GM23338 (cell line): ENCODE data around the gene DLST. TPM values are rescaled to one million over a fixed set of nuclear protein-coding genes. Genes with fewer than 3 reads are reported as not detected.

ENCODE experiments used
- ATAC-seq: fragments of 200-7000 bp; cut with Tn5 transposase; 3 replicates; pipeline ENCODE4 v1.9.1; 2020
- DNase-seq: peaks from one replicate; pipeline ENCODE4 v3.0.0-alpha.2; 2015; ENCODE audit warnings: low spot score
- H2AFZ ChIP-seq: fragments of 200-600 bp; sonication (generic); 2 replicates; pipeline ENCODE4 v1.8.0; 2016; ENCODE audit warnings: antibody characterized with exemption, mild to moderate bottlenecking, moderate library complexity
- H3F3A ChIP-seq: fragments of 200-600 bp; sonication (generic); replicated peaks from 2 replicates; pipeline ENCODE4 v1.8.0; 2017; ENCODE audit warnings: antibody characterized with exemption, mixed run types, low read depth
- H3K27ac ChIP-seq: fragments of 200-600 bp; sonication (generic); 2 replicates; pipeline ENCODE4 v1.6.1; 2016; ENCODE audit warnings: low read depth
- H3K27me3 ChIP-seq: fragments of 200-600 bp; sonication (generic); 2 replicates; pipeline ENCODE4 v1.8.0; 2016; ENCODE audit warnings: mild to moderate bottlenecking, mixed run types, moderate library complexity; ENCODE audit not compliant: insufficient read depth
- H3K36me3 ChIP-seq: fragments of 200-600 bp; sonication (generic); 2 replicates; pipeline ENCODE4 v1.8.0; 2016; ENCODE audit warnings: mild to moderate bottlenecking; ENCODE audit not compliant: insufficient read depth
- H3K4me1 ChIP-seq: fragments of 200-600 bp; sonication (generic); 2 replicates; pipeline ENCODE4 v1.8.0; 2016; ENCODE audit warnings: mild to moderate bottlenecking, moderate library complexity; ENCODE audit not compliant: insufficient read depth
- H3K4me2 ChIP-seq: fragments of 200-600 bp; sonication (generic); 2 replicates; pipeline ENCODE4 v1.7.1; 2017; ENCODE audit warnings: mixed run types
- H3K4me3 ChIP-seq: fragments of 200-600 bp; sonication (generic); 2 replicates; pipeline ENCODE4 v1.6.1; 2016; ENCODE audit warnings: mixed run types
- H3K79me2 ChIP-seq: fragments of 200-600 bp; sonication (generic); replicated peaks from 2 replicates; pipeline ENCODE4 v1.8.0; 2017; ENCODE audit warnings: mild to moderate bottlenecking; ENCODE audit not compliant: insufficient read depth
- H3K9me2 ChIP-seq: fragments of 200-600 bp; sonication (generic); 2 replicates; pipeline ENCODE4 v1.8.0; 2017; ENCODE audit not compliant: insufficient read depth
- H4K20me1 ChIP-seq: fragments of 200-600 bp; sonication (generic); replicated peaks from 2 replicates; pipeline ENCODE4 v1.8.0; 2017; ENCODE audit warnings: mild to moderate bottlenecking; ENCODE audit not compliant: insufficient read depth
- H3K27ac Mint-ChIP-seq: 2 replicates; pipeline ENCODE4 v1.8.0; 2020; ENCODE audit warnings: inconsistent platforms, mild to moderate bottlenecking, moderate library complexity, mixed read lengths
- H3K27me3 Mint-ChIP-seq: 3 replicates; pipeline ENCODE4 v1.8.0; 2022; ENCODE audit warnings: low read depth, mild to moderate bottlenecking, moderate library complexity, mixed read lengths, inconsistent platforms; ENCODE audit not compliant: insufficient read depth, poor library complexity
- H3K36me3 Mint-ChIP-seq: 3 replicates; pipeline ENCODE4 v1.8.0; 2021; ENCODE audit warnings: low read depth, mild to moderate bottlenecking, inconsistent platforms, moderate library complexity, mixed read lengths
- H3K4me1 Mint-ChIP-seq: 3 replicates; pipeline ENCODE4 v1.8.0; 2020; ENCODE audit warnings: mild to moderate bottlenecking, inconsistent platforms, mixed read lengths
- H3K4me3 Mint-ChIP-seq: 3 replicates; pipeline ENCODE4 v1.8.0; 2021; ENCODE audit warnings: moderate library complexity, mild to moderate bottlenecking, inconsistent platforms, mixed read lengths
- H3K9me3 Mint-ChIP-seq: 3 replicates; pipeline ENCODE4 v1.8.0; 2020; ENCODE audit warnings: moderate library complexity, mild to moderate bottlenecking, inconsistent platforms, mixed read lengths
- CREB1 ChIP-seq: fragments of 250-450 bp; sonication (Bioruptor Pico); IDR thresholded peaks from 2 replicates; pipeline ENCODE4 v1.5.0; 2020; ENCODE audit warnings: low read depth, mild to moderate bottlenecking, moderate library complexity
- ETS1 ChIP-seq: IDR thresholded peaks from 2 replicates; pipeline ENCODE4 v1.6.1; 2016; ENCODE audit warnings: antibody characterized with exemption
- EZH2 ChIP-seq: fragments of 200-600 bp; sonication (generic); IDR thresholded peaks from one replicate; pipeline ENCODE4 v1.8.0; 2017; ENCODE audit warnings: antibody characterized with exemption, mild to moderate bottlenecking, low read depth; ENCODE audit not compliant: unreplicated experiment
- EZH2phosphoT487 ChIP-seq: fragments of 200-600 bp; sonication (generic); IDR thresholded peaks from one replicate; pipeline ENCODE4 v1.8.1; 2018; ENCODE audit warnings: antibody characterized with exemption; ENCODE audit not compliant: unreplicated experiment
- POLR2AphosphoS5 ChIP-seq: IDR thresholded peaks from 2 replicates; pipeline ENCODE4 v1.6.1; 2016; ENCODE audit warnings: antibody characterized with exemption, low read depth
- REST ChIP-seq: IDR thresholded peaks from one replicate; pipeline ENCODE4 v1.6.1; 2018; ENCODE audit warnings: antibody characterized with exemption; ENCODE audit not compliant: unreplicated experiment
- ZNF114 ChIP-seq: fragments of 250-450 bp; sonication (Bioruptor Pico); IDR thresholded peaks from 2 replicates; pipeline ENCODE4 v1.5.0; 2020; ENCODE audit warnings: mild to moderate bottlenecking, moderate library complexity
- ZNF331 ChIP-seq: fragments of 250-450 bp; sonication (Bioruptor Pico); IDR thresholded peaks from 2 replicates; pipeline ENCODE4 v1.5.0; 2020; ENCODE audit warnings: low read depth, mild to moderate bottlenecking, moderate library complexity
- ZNF462 ChIP-seq: fragments of 250-450 bp; sonication (Bioruptor Pico); IDR thresholded peaks from 2 replicates; pipeline ENCODE4 v1.5.0; 2020; ENCODE audit warnings: mild to moderate bottlenecking, moderate library complexity
- polyA plus RNA-seq: library from polyadenylated mRNA; unstranded; fragments of >200 nt; fragmentation: Nextera tagmentation; extraction: Ambion mirVana; gene quantifications from 2 replicates; pipeline ENCODE4 v1.2.1, GENCODE V29; 2016
- total RNA-seq: library from RNA; depleted of rRNA; stranded (reverse); fragments of >200 nt; shearing (Covaris generic); gene quantifications from 2 replicates; pipeline ENCODE4 v1.2.3, GENCODE V29; 2014

The DLST gene
- total and polyA plus RNA-seq, 2 experiments from 2014 or later: 11.2 to 106 TPM

GRCh38 chr14:74940956-74941565 is 59.3 kb downstream of the DLST start:
- no peaks in the 10 kb centered on the region for H3K9me2 ChIP-seq
- peaks cover 2% of the 10 kb centered on the region; the same call in 1 of the 2 replicates for H3K4me1 ChIP-seq
- no peak overlapping the region for H3K4me3 ChIP-seq
- no peak overlapping the region for H3K4me2 ChIP-seq
- no peaks in the 10 kb centered on the region for H3K9me3 Mint-ChIP-seq
- 0 out of 2 replicates have a peak, but pooled peaks cover 5% of the 10 kb centered on the region for H3F3A ChIP-seq
- no peaks in the 10 kb centered on the region for H4K20me1 ChIP-seq
- TF ChIP-seq REST (no peak), CREB1 (CRISPR knock-in tag) (no peak), EZH2 (no peak), EZH2phosphoT487 (no peak), POLR2AphosphoS5 (no peak), ZNF331 (CRISPR knock-in tag) (no peak), ETS1 (no peak)
- DNase-seq (no peak), ATAC-seq (no peak)
- no peak overlapping the region for H3K4me3 Mint-ChIP-seq
- no peaks in the 10 kb centered on the region for H3K27me3 ChIP-seq
- peaks cover 7% of the 10 kb centered on the region for H3K27me3 Mint-ChIP-seq
- H3K27ac Mint-ChIP-seq: no peak overlapping the region
- peaks cover 4% of the 10 kb centered on the region; the same call in 2 of the 3 replicates for H3K4me1 Mint-ChIP-seq
- no peaks in the 10 kb centered on the region for H3K36me3 ChIP-seq
- H3K27ac ChIP-seq: no peak overlapping the region
- H3K36me3 Mint-ChIP-seq: no peaks in the 10 kb centered on the region
- H2AFZ ChIP-seq: no peak overlapping the region
- H3K79me2 ChIP-seq: no peaks in the 10 kb centered on the region

GRCh38 chr14:74941676-74942097 is 60.0 kb downstream of the DLST start:
- peaks cover 9% of the 10 kb centered on the region for H3K27me3 Mint-ChIP-seq
- no peaks in the 10 kb centered on the region for H3K9me2 ChIP-seq
- H3K27ac ChIP-seq: no peak overlapping the region
- no peaks in the 10 kb centered on the region for H3K27me3 ChIP-seq
- no peak overlapping the region for H3K4me3 ChIP-seq
- H3K27ac Mint-ChIP-seq: no peak overlapping the region
- DNase-seq (no peak), ATAC-seq (no peak)
- H3K4me1 ChIP-seq: peaks cover 4% of the 10 kb centered on the region; the same call in 1 of the 2 replicates
- H4K20me1 ChIP-seq: no peaks in the 10 kb centered on the region
- H3K4me1 Mint-ChIP-seq: peaks cover 7% of the 10 kb centered on the region; the same call in 2 of the 3 replicates
- H3K36me3 ChIP-seq: no peaks in the 10 kb centered on the region
- no peak overlapping the region for H3K4me2 ChIP-seq
- no peaks in the 10 kb centered on the region for H3K79me2 ChIP-seq
- H3K36me3 Mint-ChIP-seq: no peaks in the 10 kb centered on the region
- no peaks in the 10 kb centered on the region; the same call in 2 of the 3 replicates for H3K9me3 Mint-ChIP-seq
- no peak overlapping the region for H3K4me3 Mint-ChIP-seq
- no peak overlapping the region for H2AFZ ChIP-seq
- 0 out of 2 replicates have a peak, but pooled peaks cover 5% of the 10 kb centered on the region for H3F3A ChIP-seq
- no peak for TF ChIP-seq ZNF114 (CRISPR knock-in tag)
- no peak for TF ChIP-seq CREB1 (CRISPR knock-in tag)
- no peak for TF ChIP-seq ZNF462 (CRISPR knock-in tag)
